GM12878 (cell line): ENCODE data around the gene ARHGAP26. TPM values are rescaled to one million over a fixed set of nuclear protein-coding genes. Genes with fewer than 3 reads are reported as not detected.

Experiments
- ATAC-seq: fragments of 200-7000 bp; cut with Tn5 transposase; 3 replicates; pipeline ENCODE4 v1.9.1; 2020; ENCODE audit warnings: mild to moderate bottlenecking, moderate library complexity
- BruUV-seq: library from RNA; stranded (reverse); fragments of 400-500 nt; replicated peaks from 2 replicates; lab custom pipeline; 2021; lab: Mats Ljungman, UMichigan
- CTCF ChIA-PET: fragments of 300-600 bp; sonication (Branson Sonifier 250); formaldehyde crosslinking; extraction: SDS; loops from one replicate; lab custom pipeline; 2021; ENCODE audit warnings: inconsistent platforms; lab: Yijun Ruan, JAX
- POLR2A ChIA-PET: fragments of 350-600 bp; formaldehyde crosslinking; extraction: SDS; loops from one replicate; lab custom pipeline; 2021; ENCODE audit warnings: inconsistent platforms; lab: Charles Lee
- RAD21 ChIA-PET: fragments of 300-600 bp; sonication (Branson Sonifier 250); formaldehyde crosslinking; loops from one replicate; lab custom pipeline; 2023; ENCODE audit warnings: antibody characterized with exemption; ENCODE audit not compliant: unreplicated experiment; lab: Charles Lee
- SMC1A ChIA-PET: fragments of 300-600 bp; sonication (Branson Sonifier 250); formaldehyde crosslinking; loops from one replicate; lab custom pipeline; 2023; ENCODE audit not compliant: unreplicated experiment, uncharacterized antibody; lab: Charles Lee
- DNase-seq: peaks from one replicate; pipeline ENCODE4 v3.0.0-alpha.2; 2011; ENCODE audit warnings: low read depth, low spot score
- FAIRE-seq: peaks from 3 replicates; lab custom pipeline; 2011; peaks lifted over from hg19 to GRCh38; lab: Jason Lieb, UNC
- H2AFZ ChIP-seq: 2 replicates; pipeline ENCODE4 v1.6.0; 2011; ENCODE audit warnings: low read depth, low read length, control low read depth; ENCODE audit not compliant: control insufficient read depth
- H3K27ac ChIP-seq: 2 replicates; pipeline ENCODE4 v1.5.1; 2011; ENCODE audit warnings: control low read depth; ENCODE audit not compliant: control insufficient read depth, insufficient read depth
- H3K27me3 ChIP-seq, 2 experiments: replicated peaks in 1 of 2; 2 replicates each; pipeline versions ENCODE4 v1.6.0 to v1.6.1; 2011; ENCODE audit warnings: low read length in 1 of 2; ENCODE audit not compliant: control insufficient read depth in 2 of 2, insufficient read depth in 2 of 2
- H3K36me3 ChIP-seq, 2 experiments: 2 replicates each; pipeline ENCODE4 v1.5.1; 2011; ENCODE audit warnings: low read length in 1 of 2; ENCODE audit not compliant: control insufficient read depth in 2 of 2, insufficient read depth in 2 of 2
- H3K4me1 ChIP-seq: 2 replicates; pipeline ENCODE4 v1.6.1; 2011; ENCODE audit warnings: mild to moderate bottlenecking, low read length, moderate library complexity, mixed read lengths; ENCODE audit not compliant: control insufficient read depth, insufficient read depth
- H3K4me2 ChIP-seq: 2 replicates; pipeline ENCODE4 v1.6.0; 2011; ENCODE audit warnings: control low read depth; ENCODE audit not compliant: control insufficient read depth, insufficient read depth
- H3K4me3 ChIP-seq: fragments of 200-600 bp; sonication (generic); 2 replicates; pipeline ENCODE4 v1.5.1; 2016
- H3K79me2 ChIP-seq: 2 replicates; pipeline ENCODE4 v1.6.0; 2011; ENCODE audit warnings: low read length; ENCODE audit not compliant: control insufficient read depth, insufficient read depth
- H3K9ac ChIP-seq: 2 replicates; pipeline ENCODE4 v1.8.0; 2011; ENCODE audit warnings: low read length, control low read depth, mixed read lengths; ENCODE audit not compliant: control insufficient read depth, insufficient read depth
- H3K9me3 ChIP-seq: replicated peaks from 3 replicates; pipeline ENCODE4 v1.5.1; 2011; ENCODE audit warnings: mild to moderate bottlenecking, low read length; ENCODE audit not compliant: control insufficient read depth, insufficient read depth
- H4K20me1 ChIP-seq: 2 replicates; pipeline ENCODE4 v1.6.0; 2011; ENCODE audit not compliant: control insufficient read depth, insufficient read depth
- CHD1 ChIP-seq: IDR thresholded peaks from 2 replicates; pipeline ENCODE4 v1.6.1; 2012; ENCODE audit warnings: low read depth, low read length, improper control_type of control experiment
- CREB1 ChIP-seq: IDR thresholded peaks from 2 replicates; pipeline ENCODE4 v1.6.1; 2012; ENCODE audit warnings: low read depth, mild to moderate bottlenecking, inconsistent platforms
- EED ChIP-seq: sonication (generic); IDR thresholded peaks from 2 replicates; pipeline ENCODE4 v1.6.1; 2016; ENCODE audit warnings: antibody characterized with exemption, low read depth
- EP300 ChIP-seq, 2 experiments: fragments of 150-350 bp in 1 of 2; IDR thresholded peaks; 2 replicates each; pipeline ENCODE4 v1.6.1; 2011 to 2012; ENCODE audit warnings: low read depth in 2 of 2, low read length in 2 of 2, borderline replicate concordance in 1 of 2, improper control_type of control experiment in 1 of 2, inconsistent platforms in 1 of 2; ENCODE audit not compliant: control insufficient read depth in 1 of 2
- FOXM1 ChIP-seq: IDR thresholded peaks from 2 replicates; pipeline ENCODE4 v1.6.1; 2012; ENCODE audit warnings: low read depth, mild to moderate bottlenecking, inconsistent platforms, low read length, moderate library complexity
- GABPA ChIP-seq: IDR thresholded peaks from 2 replicates; pipeline ENCODE4 v1.6.1; 2014; ENCODE audit warnings: antibody characterized with exemption, low read depth, mild to moderate bottlenecking, inconsistent platforms
- IKZF1 ChIP-seq: fragments of 450-650 bp; conservative IDR thresholded peaks from 2 replicates; pipeline ENCODE4 v1.6.1; 2017; ENCODE audit warnings: antibody characterized with exemption, mild to moderate bottlenecking
- IKZF2 ChIP-seq, 2 experiments: fragments of 450-650 bp; IDR thresholded peaks; 2 replicates each; pipeline ENCODE4 v1.6.1; 2017; ENCODE audit warnings: mild to moderate bottlenecking in 2 of 2, moderate library complexity in 2 of 2
- JUND ChIP-seq: IDR thresholded peaks from 2 replicates; pipeline ENCODE4 v1.6.1; 2012; ENCODE audit warnings: low read depth, mild to moderate bottlenecking, low read length, improper control_type of control experiment, moderate library complexity
- MTA2 ChIP-seq: fragments of 450-650 bp; IDR thresholded peaks from 2 replicates; pipeline ENCODE4 v1.6.1; 2016; ENCODE audit warnings: low read depth, mild to moderate bottlenecking, moderate library complexity
- NFYB ChIP-seq: IDR thresholded peaks from 2 replicates; pipeline ENCODE4 v1.6.1; 2011; ENCODE audit warnings: low read depth, mild to moderate bottlenecking, low read length, improper control_type of control experiment, moderate library complexity; ENCODE audit not compliant: insufficient read depth
- POLR2AphosphoS5 ChIP-seq: IDR thresholded peaks from 2 replicates; pipeline ENCODE4 v1.6.1; 2011; ENCODE audit warnings: mild to moderate bottlenecking, low read length, inconsistent platforms
- SPI1 ChIP-seq: IDR thresholded peaks from 2 replicates; pipeline ENCODE4 v1.6.1; 2011; ENCODE audit warnings: low read depth, mild to moderate bottlenecking, low read length, moderate library complexity, borderline replicate concordance; ENCODE audit not compliant: insufficient read depth
- WGBS: methylation state at CpG from one replicate; pipeline ENCODE4 v1.1.6; 2016; ENCODE audit warnings: low lambda C conversion rate; ENCODE audit not compliant: insufficient replicate concordance, insufficient coverage; ENCODE audit errors: missing lambda C conversion rate; 5-methylcytosine and 5-hydroxymethylcytosine counted together
- in situ Hi-C: fragments of 300-500 bp; cut with MboI; formaldehyde crosslinking; loops from 9 replicates; pipeline ENCODE4 v1.14.3; 2018; ENCODE audit warnings: mixed read lengths
- intact Hi-C: fragments of 100-400 bp; cut with micrococcal nuclease; formaldehyde crosslinking; loops from one replicate; pipeline ENCODE4 v1.14.2; 2022; ENCODE audit not compliant: unreplicated experiment
- polyA plus RNA-seq, 11 experiments: library from polyadenylated mRNA; depleted of rRNA in 4 of 11; unstranded in 6 of 11; stranded (reverse) in 5 of 11; fragments of >200 nt; fragmentation: Nextera tagmentation in 4 of 11; fragmentation: Illumina TruSeq in 1 of 11; extraction: Ambion mirVana in 4 of 11; extraction: Trizol in 1 of 11; gene quantifications; 1 replicate in 1 of 11; 2 replicates in 10 of 11; pipeline versions ENCODE4 v1.2.1 to v1.2.3, GENCODE V29; 2011 to 2016; ENCODE audit warnings: inconsistent platforms in 2 of 11, missing spikeins in 2 of 11, low read depth in 1 of 11
- total RNA-seq, 4 experiments: library from RNA; depleted of rRNA in 3 of 4; stranded (reverse); fragments of >200 nt in 3 of 4; fragmentation: Illumina TruSeq in 1 of 4; extraction: Trizol in 1 of 4; gene quantifications; 2 replicates each; pipeline versions ENCODE4 v1.2.1 to v1.2.3, GENCODE V29; 2013 to 2021
- TF ChIP-seq, protein P1 (sequence below): fragments of 450-650 bp; IDR thresholded peaks from 2 replicates; pipeline ENCODE4 v1.6.1; 2016; ENCODE audit warnings: mild to moderate bottlenecking, moderate library complexity, borderline replicate concordance
- TF ChIP-seq, protein P2 (sequence below): fragments of 450-650 bp; IDR thresholded peaks from 2 replicates; pipeline ENCODE4 v1.6.1; 2017; ENCODE audit warnings: borderline replicate concordance

ARHGAP26 gene
- total and polyA plus RNA-seq, 10 of the 15 experiments (the other 5 are each of a cell fraction or from before 2014, with no cell fraction given) = 9.4 to 41.5 (median 19.3) TPM

DNA sequence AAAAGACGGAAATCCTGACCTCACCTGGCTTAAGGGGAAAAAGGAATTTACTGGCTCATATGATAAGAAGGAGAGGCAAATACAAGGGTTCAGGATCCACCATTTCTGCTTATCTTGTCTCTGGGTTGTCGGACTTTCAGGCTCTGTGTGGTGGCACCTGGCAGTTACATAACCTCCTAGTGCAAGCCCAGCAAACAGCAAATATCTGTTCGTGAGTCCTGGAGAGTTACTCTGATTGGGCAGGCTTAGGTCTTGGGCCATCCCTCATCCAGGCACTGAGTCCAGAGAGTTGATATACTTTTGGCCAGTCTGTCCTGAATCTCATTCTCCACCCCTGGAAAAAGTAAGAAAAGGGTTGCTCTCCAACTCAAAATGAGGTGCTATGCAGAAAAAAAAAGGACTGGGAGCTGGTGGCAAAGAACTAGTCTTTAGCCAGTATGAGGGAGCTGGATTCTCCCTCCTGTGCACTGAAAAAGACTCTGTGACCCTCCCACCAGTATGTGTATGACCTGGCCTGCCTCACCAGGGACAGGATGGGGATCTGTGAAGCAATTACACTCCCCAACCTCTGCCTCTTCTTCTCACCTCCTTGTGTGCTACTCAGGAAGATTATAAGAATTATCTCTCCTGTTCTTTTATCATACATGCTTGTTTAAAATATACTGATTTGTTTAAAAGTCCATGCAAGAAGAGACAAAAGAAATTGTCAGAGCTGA lies 282.9 kb downstream of the ARHGAP26 start:
- SMC1A ChIA-PET = interaction anchor here (0.7 to 19.4 kb wide), 13 partner anchors 13 to 166 kb away, joined by 3 to 441 read pairs (median 5); no protein-coding TSS in a partner anchor
- Histone ChIP-seq H3K4me1 (peaks cover 55% of the 10 kb centered on the region), H2AFZ (no peak overlapping the region; the same call in 1 of the 2 replicates), H3K27me3 (no peaks in the 10 kb centered on the region), H3K4me2 (peak overlapping the region; percentile 3), H3K27ac (peak overlapping the region; percentile 100), H4K20me1 (no peaks in the 10 kb centered on the region), H3K79me2 (peaks cover 52% of the 10 kb centered on the region), H3K4me3 (no peak overlapping the region), H3K9me3 (no peaks in the 10 kb centered on the region), H3K9ac (peak overlapping the region; percentile 13; the same call in 1 of the 2 replicates), H3K36me3 (peaks cover 1 to 3% of the 10 kb centered on the region in 2 experiments; a peak in 1 of 4 replicates)
- intact Hi-C loops (loop anchor here (10.0 kb wide), 1 partner anchor 48 kb away; no protein-coding TSS in a partner anchor), in situ Hi-C loops (no loop called here)
- peak; percentile 35 for ATAC-seq
- FAIRE-seq = no peak
- no peak for DNase-seq
- CTCF ChIA-PET = interaction anchor here (0.6 to 2.7 kb wide), 16 partner anchors 12 to 132 kb away, joined by 3 to 12 read pairs (median 3); no protein-coding TSS in a partner anchor
- 90% methylated on average over 3 of the region's 3 CpGs for WGBS
- no TSS peak for BruUV-seq
- POLR2A ChIA-PET = interaction anchor here (0.6 to 6.6 kb wide), 14 partner anchors 9 to 166 kb away, joined by 3 to 62 read pairs (median 6); no protein-coding TSS in a partner anchor
- TF ChIP-seq EED = 0 out of 2 replicates have a peak, but pooled peaks have one; percentile 27
- TF ChIP-seq FOXM1 = no peak
- no peak for TF ChIP-seq POLR2AphosphoS5
- TF ChIP-seq NFYB = no peak
- no peak for TF ChIP-seq MTA2
- no peak for TF ChIP-seq EP300 (IDR thresholded peaks at IDR 0.05; ENCODE audit: borderline replicate concordance in 1 of 2, control insufficient read depth in 1 of 2, low read depth in 2 of 2, low read length in 2 of 2)
- TF ChIP-seq, protein P1, sequence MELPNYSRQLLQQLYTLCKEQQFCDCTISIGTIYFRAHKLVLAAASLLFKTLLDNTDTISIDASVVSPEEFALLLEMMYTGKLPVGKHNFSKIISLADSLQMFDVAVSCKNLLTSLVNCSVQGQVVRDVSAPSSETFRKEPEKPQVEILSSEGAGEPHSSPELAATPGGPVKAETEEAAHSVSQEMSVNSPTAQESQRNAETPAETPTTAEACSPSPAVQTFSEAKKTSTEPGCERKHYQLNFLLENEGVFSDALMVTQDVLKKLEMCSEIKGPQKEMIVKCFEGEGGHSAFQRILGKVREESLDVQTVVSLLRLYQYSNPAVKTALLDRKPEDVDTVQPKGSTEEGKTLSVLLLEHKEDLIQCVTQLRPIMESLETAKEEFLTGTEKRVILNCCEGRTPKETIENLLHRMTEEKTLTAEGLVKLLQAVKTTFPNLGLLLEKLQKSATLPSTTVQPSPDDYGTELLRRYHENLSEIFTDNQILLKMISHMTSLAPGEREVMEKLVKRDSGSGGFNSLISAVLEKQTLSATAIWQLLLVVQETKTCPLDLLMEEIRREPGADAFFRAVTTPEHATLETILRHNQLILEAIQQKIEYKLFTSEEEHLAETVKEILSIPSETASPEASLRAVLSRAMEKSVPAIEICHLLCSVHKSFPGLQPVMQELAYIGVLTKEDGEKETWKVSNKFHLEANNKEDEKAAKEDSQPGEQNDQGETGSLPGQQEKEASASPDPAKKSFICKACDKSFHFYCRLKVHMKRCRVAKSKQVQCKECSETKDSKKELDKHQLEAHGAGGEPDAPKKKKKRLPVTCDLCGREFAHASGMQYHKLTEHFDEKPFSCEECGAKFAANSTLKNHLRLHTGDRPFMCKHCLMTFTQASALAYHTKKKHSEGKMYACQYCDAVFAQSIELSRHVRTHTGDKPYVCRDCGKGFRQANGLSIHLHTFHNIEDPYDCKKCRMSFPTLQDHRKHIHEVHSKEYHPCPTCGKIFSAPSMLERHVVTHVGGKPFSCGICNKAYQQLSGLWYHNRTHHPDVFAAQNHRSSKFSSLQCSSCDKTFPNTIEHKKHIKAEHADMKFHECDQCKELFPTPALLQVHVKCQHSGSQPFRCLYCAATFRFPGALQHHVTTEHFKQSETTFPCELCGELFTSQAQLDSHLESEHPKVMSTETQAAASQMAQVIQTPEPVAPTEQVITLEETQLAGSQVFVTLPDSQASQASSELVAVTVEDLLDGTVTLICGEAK = no peak
- TF ChIP-seq, protein P2, sequence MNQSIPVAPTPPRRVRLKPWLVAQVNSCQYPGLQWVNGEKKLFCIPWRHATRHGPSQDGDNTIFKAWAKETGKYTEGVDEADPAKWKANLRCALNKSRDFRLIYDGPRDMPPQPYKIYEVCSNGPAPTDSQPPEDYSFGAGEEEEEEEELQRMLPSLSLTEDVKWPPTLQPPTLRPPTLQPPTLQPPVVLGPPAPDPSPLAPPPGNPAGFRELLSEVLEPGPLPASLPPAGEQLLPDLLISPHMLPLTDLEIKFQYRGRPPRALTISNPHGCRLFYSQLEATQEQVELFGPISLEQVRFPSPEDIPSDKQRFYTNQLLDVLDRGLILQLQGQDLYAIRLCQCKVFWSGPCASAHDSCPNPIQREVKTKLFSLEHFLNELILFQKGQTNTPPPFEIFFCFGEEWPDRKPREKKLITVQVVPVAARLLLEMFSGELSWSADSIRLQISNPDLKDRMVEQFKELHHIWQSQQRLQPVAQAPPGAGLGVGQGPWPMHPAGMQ = no peak
- 0 out of 2 replicates have a peak, but pooled peaks have one; percentile 20 for TF ChIP-seq IKZF1
- TF ChIP-seq IKZF2 (IDR thresholded peaks at IDR 0.05) = no peak
- TF ChIP-seq GABPA = no peak
- no peak for TF ChIP-seq CHD1
- TF ChIP-seq JUND = no peak
- TF ChIP-seq SPI1 = no peak
- TF ChIP-seq CREB1 = no peak
- RAD21 ChIA-PET = interaction anchor here (0.7 to 19.7 kb wide), 17 partner anchors 11 to 1118 kb away, joined by 3 to 337 read pairs (median 4); partner anchors contain the start of genes KCTD16 and YIPF5
